Ectodermal cell (in vitro differentiated cells): ENCODE measurements around the gene EIF4A3.

Source experiments
- H3K27ac ChIP-seq: 2 replicates; pipeline ENCODE4 v1.7.0; 2013; ENCODE audit warnings: mild to moderate bottlenecking, low read depth, low read length; ENCODE audit not compliant: insufficient read depth, poor library complexity, severe bottlenecking
- H3K27me3 ChIP-seq: 2 replicates; pipeline ENCODE4 v1.7.0; 2013; ENCODE audit warnings: mild to moderate bottlenecking, low read length; ENCODE audit not compliant: insufficient read depth, control insufficient read depth, poor library complexity, severe bottlenecking
- H3K36me3 ChIP-seq: one replicate; pipeline ENCODE4 v1.7.0; 2013; ENCODE audit warnings: low read length; ENCODE audit not compliant: control insufficient read depth, insufficient read depth
- H3K4me1 ChIP-seq: one replicate; pipeline ENCODE4 v1.7.0; 2013; ENCODE audit warnings: low read length; ENCODE audit not compliant: control insufficient read depth, insufficient read depth
- H3K4me3 ChIP-seq: 2 replicates; pipeline ENCODE4 v1.7.0; 2013; ENCODE audit warnings: low read depth, low read length, control low read depth; ENCODE audit not compliant: insufficient read depth
- H3K9me3 ChIP-seq: 2 replicates; pipeline ENCODE4 v1.7.0; 2013; ENCODE audit warnings: mild to moderate bottlenecking, low read length, moderate library complexity; ENCODE audit not compliant: control insufficient read depth
- WGBS, 2 experiments: methylation state at CpG; one replicate each; pipeline ENCODE4 v1.1.7; 2013; ENCODE audit warnings: missing lambda C conversion rate in 2 of 2; 5-methylcytosine and 5-hydroxymethylcytosine counted together

The EIF4A3 gene

DNA sequence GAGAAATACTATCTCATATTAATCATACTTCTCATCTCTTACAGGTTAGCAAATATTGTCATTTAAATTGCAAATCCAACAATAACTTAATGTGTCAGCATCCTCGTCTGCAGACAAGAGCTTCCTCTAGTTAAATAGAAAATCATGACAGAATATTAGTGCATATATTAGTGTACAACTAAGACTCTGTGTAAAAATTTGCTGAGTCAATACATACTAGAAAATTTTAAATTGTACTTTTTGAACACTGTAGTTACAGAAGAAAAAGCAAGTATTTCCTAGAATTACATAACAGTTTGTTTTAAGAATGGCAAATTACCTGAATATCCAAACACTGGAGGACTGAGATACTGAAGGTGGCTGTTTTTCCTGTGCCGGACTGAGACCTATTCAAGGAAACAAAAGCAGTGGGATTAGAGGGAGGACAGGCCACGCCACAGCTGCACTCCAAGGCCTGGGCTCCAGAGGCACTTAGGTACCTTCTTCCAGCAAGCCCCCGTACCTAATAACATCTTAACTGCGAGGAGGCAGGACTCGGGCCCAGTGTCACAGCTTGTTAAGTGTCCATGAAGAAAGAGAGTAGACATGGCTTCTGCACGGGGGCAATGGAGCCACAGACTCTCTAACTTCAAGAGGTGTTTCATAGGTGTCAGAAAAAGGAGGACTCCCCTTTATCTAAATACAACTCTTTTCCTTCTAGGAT lies 5.3 kb downstream of the EIF4A3 start:
- Histone ChIP-seq H3K27ac (no peak overlapping the region), H3K9me3 (no peaks in the 10 kb centered on the region), H3K4me3 (no peak overlapping the region), H3K36me3 (peaks cover 58% of the 10 kb centered on the region), H3K4me1 (peaks cover 6% of the 10 kb centered on the region), H3K27me3 (no peaks in the 10 kb centered on the region)
- 91 to 92% methylated on average over 6 to 7 of the region's 7 CpGs for WGBS, 2 experiments

DNA sequence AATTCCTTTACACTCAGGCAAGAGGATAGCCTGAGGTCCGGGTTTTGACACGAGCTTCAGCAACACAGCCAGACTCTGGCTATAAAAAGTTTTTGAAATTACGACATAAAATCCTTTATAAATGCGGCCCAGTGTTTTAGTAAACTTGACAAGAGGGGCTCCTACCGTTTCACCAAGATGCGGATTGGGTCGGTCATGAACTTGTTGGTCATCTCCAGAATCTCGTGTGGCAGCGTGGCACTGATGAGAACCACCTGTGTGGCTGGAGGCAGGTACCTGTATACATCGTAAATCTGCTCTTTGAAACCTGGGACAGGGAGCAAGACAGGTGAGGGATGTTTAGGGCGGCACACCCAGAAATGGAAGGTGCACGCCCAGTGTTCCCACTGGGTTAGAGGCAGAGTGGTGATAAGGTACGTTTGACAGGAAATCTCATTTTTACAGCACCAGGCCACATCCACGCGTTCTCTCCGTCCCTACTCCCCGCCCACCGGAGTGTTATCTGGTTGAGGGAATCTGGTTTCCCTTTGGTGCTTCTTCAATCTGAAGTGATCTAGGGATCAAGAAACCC lies 8.0 kb downstream of the EIF4A3 start:
- no peak overlapping the region for H3K4me3 ChIP-seq
- WGBS, 2 experiments: 95 to 96% methylated on average over 18 of the region's 18 CpGs
- H3K27ac ChIP-seq: no peak overlapping the region
- no peaks in the 10 kb centered on the region for H3K9me3 ChIP-seq
- no peaks in the 10 kb centered on the region for H3K27me3 ChIP-seq
- H3K36me3 ChIP-seq: peaks cover 78% of the 10 kb centered on the region
- no peaks in the 10 kb centered on the region for H3K4me1 ChIP-seq

DNA sequence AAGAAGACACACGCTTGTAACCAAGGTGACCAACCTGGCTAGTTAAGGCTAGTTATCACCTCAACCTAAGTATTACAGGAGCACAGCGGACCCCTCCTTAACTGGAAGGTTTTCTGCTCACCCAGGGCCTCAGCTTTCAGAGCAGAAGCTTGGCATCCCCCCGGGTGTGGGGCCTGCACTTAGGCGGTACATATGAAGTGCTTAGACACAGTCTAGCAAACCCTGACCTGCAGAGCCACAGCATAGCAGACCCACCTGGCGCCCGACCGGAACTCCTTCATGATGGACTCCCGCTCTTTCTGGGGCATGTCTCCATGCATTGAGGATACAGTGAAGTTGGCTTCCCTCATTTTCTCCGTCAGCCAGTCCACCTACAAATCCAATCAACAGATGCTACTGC lies 9.8 kb downstream of the EIF4A3 start:
- Histone ChIP-seq H3K4me3 (no peak overlapping the region), H3K9me3 (no peaks in the 10 kb centered on the region), H3K27ac (no peak overlapping the region), H3K36me3 (peaks cover 78% of the 10 kb centered on the region), H3K4me1 (no peaks in the 10 kb centered on the region), H3K27me3 (no peaks in the 10 kb centered on the region)
- 95% methylated on average over 9 of the region's 9 CpGs for WGBS, 2 experiments

DNA sequence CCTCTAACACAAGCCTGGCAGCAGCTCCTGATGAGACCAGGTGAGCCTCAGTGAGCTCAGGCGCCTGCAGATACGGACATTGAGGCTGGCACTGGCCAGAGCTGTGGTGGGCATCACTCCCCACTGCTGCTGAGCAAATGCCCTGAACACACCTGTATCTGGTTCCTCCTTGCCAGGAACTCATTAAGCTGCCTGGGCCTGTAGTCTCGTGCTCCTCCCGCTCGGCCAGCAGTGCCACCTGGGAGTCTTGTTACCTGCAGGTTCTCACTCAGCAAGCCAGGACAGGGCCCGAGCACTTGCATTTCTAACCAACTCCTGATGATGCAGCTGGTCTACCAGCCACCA lies 13.3 kb downstream of the EIF4A3 start:
- Histone ChIP-seq H3K36me3 (peaks cover 44% of the 10 kb centered on the region), H3K9me3 (no peaks in the 10 kb centered on the region), H3K4me1 (no peaks in the 10 kb centered on the region), H3K27ac (no peak overlapping the region), H3K27me3 (no peaks in the 10 kb centered on the region), H3K4me3 (no peak overlapping the region)
- 95 to 96% methylated on average over 6 of the region's 6 CpGs for WGBS, 2 experiments

DNA sequence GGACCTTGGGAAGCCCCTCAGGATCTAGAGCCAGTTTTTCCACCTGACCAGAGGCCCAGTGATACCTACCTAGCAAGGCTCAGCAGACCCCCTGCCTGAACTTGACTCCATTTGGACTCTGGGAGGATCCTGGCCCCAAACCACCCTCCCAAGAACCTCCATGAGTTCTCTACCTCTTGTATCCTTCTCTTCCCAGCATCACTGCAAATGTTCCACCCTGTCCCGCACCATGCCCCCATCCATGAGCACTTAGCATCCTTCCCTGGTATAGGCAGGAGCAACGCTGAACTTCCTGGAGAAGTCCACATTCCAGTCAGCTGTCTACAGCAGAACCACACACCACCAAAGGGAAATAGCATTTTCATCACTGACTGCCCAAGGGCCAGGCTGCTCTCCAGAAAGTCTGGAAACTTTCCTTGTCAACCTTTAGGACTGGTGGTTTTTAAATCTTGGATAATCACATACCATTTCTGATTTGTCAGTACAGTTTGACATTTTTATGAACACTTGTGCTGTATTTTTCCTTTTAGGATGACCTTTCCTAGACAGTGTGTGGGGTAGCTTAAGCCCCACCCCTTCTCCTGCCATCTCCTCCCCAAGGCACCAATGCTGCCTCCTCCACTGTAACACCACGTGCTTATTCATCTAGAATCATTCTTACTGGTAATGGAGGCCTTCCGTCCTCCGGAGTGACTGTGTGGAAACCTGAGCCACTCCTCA lies 13.9 kb downstream of the EIF4A3 start:
- H3K27ac ChIP-seq: no peak overlapping the region
- 93 to 95% methylated on average over 5 of the region's 5 CpGs for WGBS, 2 experiments
- H3K4me1 ChIP-seq: no peaks in the 10 kb centered on the region
- no peaks in the 10 kb centered on the region for H3K9me3 ChIP-seq
- peaks cover 39% of the 10 kb centered on the region for H3K36me3 ChIP-seq
- no peaks in the 10 kb centered on the region for H3K27me3 ChIP-seq
- H3K4me3 ChIP-seq: no peak overlapping the region

DNA sequence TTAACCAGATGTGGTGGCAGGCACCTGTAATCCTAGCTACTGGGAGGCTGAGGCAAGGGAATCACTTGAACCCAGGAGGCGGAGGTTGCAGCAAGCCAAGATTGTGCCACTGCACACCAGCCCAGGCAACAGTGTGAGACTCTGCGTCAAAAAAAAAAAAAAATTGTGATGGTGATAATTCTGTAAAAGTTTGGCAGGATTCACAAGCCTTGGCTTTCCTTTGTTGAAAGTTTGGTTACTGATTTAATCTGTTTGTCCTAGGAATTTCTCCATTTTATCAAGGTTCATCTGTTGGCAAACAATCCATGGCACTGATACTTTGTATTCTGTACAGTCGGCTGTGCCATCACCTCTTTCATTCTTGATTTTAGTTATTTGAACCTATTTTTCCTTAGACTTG lies 15.9 kb downstream of the EIF4A3 start:
- peaks cover 21% of the 10 kb centered on the region for H3K36me3 ChIP-seq
- no peak overlapping the region for H3K27ac ChIP-seq
- 93 to 98% methylated on average over 3 of the region's 3 CpGs for WGBS, 2 experiments
- H3K27me3 ChIP-seq: no peaks in the 10 kb centered on the region
- H3K4me3 ChIP-seq: no peak overlapping the region
- H3K4me1 ChIP-seq: no peaks in the 10 kb centered on the region
- H3K9me3 ChIP-seq: no peaks in the 10 kb centered on the region

DNA sequence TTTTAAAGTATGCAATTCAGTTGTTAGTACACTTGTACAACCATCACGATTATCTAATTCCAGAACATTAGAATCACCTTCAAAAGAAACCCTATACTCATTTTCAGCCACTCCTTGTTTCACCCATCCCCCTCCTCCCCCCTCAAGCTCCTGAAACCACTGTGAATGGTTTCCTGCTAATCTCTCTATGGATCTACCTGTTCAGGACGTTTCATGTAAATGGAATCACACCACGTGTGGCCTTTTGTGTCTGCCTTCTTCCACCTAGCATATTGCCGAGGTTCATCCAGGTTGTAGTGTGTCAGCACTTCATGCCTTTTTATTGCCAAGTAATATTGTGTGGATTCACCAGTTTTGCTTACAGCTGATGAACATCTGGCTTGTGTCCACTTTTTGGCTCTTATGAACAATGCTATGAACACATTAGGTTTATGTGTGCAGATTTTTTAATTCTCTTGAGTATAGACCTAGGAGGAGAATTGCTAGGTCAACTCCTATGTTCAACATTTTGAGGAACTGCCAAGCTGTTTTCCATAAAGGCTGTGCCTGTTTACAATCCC lies 17.8 kb downstream of the EIF4A3 start:
- Histone ChIP-seq H3K36me3 (peaks cover 6% of the 10 kb centered on the region), H3K27ac (no peak overlapping the region), H3K4me1 (peaks cover 7% of the 10 kb centered on the region), H3K4me3 (no peak overlapping the region), H3K27me3 (no peaks in the 10 kb centered on the region), H3K9me3 (no peaks in the 10 kb centered on the region)
- WGBS, 2 experiments: 59% methylated on average over 4 of the region's 4 CpGs

DNA sequence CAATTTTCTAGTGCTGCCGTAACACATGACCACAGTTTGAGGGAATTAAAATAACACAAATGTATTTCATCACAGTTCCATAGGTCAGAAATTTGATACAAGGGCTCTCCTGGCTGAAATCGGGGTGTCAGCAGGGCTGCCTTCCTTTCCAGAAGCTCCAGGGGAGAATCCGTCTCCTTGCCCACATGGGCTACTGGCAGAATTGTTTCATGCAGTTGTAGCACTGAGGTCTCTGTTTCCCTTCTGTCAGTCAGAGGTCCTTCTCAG lies 20.5 kb downstream of the EIF4A3 start:
- no peaks in the 10 kb centered on the region for H3K27me3 ChIP-seq
- peaks cover 8% of the 10 kb centered on the region for H3K4me1 ChIP-seq
- H3K9me3 ChIP-seq: no peaks in the 10 kb centered on the region
- no peak overlapping the region for H3K4me3 ChIP-seq
- no peaks in the 10 kb centered on the region for H3K36me3 ChIP-seq
- WGBS, 2 experiments: 95 to 97% methylated on average over 3 of the region's 3 CpGs
- H3K27ac ChIP-seq: no peak overlapping the region

DNA sequence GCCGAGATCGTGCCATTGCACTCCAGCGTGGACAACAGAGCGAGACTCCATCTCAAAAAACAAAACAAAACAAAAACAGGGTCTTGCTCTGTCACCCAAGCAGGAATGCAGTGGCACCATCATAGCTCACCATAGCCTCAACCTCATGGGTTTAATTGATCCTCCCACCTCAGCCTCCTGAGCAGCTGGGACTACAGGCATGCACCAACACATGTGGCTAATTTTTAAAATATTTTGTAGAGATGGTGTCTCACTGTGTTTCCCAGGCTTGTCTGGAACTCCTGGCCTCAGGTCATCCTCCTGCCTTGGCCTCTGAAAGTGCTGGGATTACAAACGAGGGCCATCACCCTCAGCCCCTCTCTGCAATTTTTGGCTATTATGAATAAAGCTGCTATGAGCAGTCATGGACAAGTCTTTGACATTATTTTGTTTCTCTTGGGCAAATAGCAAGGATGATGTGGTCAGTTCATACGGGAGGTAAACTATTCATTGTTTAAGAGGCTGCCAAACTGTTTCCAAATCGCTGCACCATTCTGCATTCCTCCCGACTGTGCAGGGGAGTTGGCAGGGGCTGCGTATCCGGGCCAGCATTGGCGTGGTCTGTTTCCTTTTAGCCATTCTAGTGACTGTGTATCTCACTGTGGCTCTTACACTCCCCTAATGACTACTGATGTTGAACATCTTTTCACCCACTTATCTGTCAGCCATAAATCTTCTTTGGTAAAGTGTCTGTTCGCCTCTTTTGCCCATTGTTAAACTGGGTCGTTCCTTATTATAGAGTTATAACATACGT lies 21.1 kb downstream of the EIF4A3 start:
- H3K27ac ChIP-seq: no peak overlapping the region
- no peaks in the 10 kb centered on the region for H3K9me3 ChIP-seq
- H3K4me3 ChIP-seq: no peak overlapping the region
- peaks cover 8% of the 10 kb centered on the region for H3K4me1 ChIP-seq
- no peaks in the 10 kb centered on the region for H3K27me3 ChIP-seq
- WGBS, 2 experiments: 93 to 96% methylated on average over 14 of the region's 14 CpGs
- H3K36me3 ChIP-seq: no peaks in the 10 kb centered on the region
